Smooth muscle cell of bladder (primary cell): ENCODE measurements around the gene MARCHF6. TPM values are rescaled to one million over a fixed set of nuclear protein-coding genes. Genes with fewer than 3 reads are reported as not detected.

ENCODE experiments used
- total RNA-seq: library from RNA; depleted of rRNA; stranded (reverse); fragments of >200 nt; gene quantifications from 2 replicates; pipeline ENCODE4 v1.2.3, GENCODE V29; 2014

Gene MARCHF6, protein sequence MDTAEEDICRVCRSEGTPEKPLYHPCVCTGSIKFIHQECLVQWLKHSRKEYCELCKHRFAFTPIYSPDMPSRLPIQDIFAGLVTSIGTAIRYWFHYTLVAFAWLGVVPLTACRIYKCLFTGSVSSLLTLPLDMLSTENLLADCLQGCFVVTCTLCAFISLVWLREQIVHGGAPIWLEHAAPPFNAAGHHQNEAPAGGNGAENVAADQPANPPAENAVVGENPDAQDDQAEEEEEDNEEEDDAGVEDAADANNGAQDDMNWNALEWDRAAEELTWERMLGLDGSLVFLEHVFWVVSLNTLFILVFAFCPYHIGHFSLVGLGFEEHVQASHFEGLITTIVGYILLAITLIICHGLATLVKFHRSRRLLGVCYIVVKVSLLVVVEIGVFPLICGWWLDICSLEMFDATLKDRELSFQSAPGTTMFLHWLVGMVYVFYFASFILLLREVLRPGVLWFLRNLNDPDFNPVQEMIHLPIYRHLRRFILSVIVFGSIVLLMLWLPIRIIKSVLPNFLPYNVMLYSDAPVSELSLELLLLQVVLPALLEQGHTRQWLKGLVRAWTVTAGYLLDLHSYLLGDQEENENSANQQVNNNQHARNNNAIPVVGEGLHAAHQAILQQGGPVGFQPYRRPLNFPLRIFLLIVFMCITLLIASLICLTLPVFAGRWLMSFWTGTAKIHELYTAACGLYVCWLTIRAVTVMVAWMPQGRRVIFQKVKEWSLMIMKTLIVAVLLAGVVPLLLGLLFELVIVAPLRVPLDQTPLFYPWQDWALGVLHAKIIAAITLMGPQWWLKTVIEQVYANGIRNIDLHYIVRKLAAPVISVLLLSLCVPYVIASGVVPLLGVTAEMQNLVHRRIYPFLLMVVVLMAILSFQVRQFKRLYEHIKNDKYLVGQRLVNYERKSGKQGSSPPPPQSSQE
- 46.5 and 60.2 TPM in 2 replicates for total RNA-seq

DNA sequence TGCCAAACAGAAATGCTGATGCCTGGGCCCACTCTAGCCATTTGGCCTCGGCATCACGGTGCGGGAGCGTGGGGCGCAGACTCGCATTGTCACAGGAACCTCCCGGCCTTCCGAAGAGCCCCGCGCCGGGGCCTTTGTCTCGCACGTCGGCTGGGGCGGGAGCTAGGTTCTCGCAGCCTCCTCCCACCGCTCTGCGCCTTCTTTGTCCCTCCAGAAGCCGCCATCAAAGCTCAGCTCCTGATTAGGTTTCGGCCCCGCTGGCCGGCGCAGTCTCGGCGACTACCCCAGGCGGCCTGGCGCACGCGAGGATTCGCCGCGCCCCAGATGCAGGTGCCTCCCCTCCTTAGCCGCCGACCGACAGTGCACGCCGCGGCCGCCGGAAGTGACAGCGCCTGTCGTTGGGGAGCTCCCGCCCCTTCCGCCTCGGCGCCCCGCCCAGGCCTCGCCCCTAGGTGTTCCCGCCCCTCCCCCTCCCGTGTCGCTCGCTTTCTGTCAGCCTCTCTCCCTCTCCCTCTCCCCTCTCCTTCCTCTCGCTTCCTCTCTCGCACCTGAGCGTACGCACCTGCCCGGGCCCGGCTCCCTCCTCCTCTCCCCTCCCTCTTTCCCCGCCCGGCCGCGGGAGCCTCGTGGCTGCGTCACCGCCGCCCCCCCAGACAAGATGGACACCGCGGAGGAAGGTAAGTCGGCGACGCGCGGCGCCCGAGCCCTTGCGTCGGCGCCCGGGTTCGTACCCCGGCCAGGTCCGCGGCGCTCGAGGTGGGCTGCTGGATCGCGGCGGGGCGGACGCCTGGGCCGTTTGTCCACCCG lies at the start of gene MARCHF6:
MARCHF6 (plus strand) TSS at position 455 of the 807 bp plus-strand sequence; CDS start at position 659, 204 bp downstream.

DNA sequence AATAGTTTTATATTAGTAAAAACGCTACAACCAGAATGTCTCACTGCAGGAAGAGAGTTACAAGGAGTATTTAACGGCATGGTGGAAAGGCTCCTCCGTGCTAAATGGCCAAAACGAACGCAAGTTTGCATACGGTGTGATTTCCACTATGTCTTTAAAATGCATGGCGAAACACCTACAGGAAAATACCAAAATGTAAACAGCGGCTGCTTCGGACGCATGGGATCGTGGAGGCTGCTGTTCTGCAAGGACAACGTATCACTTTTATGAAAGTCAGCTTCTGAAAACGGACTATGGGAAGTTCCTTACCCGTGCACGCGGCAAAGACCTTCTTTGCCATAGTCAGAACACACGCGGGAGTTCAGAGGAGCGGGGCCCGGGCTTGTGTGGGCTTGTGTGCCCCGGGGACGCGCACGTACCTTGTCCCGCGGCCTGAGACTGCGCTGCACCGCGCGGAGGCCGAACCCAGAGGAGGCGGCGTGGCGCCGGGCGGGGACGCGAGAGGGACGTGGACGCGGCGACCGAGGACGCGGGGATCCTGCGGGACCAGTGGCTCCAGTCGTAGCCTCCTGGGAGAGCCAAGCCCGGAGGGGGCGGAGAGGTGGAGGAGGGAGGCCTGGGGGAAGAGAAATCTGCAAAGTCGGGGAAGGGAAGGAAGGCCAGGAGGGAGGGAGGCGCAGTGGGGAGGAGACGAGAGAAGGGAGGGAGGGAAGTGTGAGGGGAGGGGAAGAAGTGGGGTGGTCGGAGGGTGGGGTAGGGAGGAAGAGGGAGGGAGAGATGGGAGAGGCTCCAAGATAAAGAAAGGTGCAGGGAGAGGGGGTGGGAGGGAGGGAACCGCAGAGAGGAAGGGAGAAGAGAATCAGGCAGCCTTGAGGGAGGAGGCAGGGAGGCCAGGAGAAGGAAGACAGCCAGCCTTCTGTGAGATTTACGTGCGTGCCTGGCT lies 46.0 kb upstream of the MARCHF6 start, which contains the start of gene CMBL:
CMBL (minus strand) TSS at position 697 of the 943 bp plus-strand sequence. CDS start 17,140 bp downstream, outside the sequence.

Other genes with a start within 250 kb of the MARCHF6 start
- 24.5 and 24.6 TPM in 2 replicates for gene ATPSCKMT, start 103.8 kb upstream of the MARCHF6 start, total RNA-seq
- 380 and 406 TPM in 2 replicates for gene CCT5, start 103.4 kb upstream of the MARCHF6 start, total RNA-seq
- gene CMBL, start 45.8 kb upstream of the MARCHF6 start, total RNA-seq, result 9.4 and 11.2 TPM in 2 replicates
- gene ROPN1L, start 88.2 kb downstream of the MARCHF6 start, total RNA-seq, result 0.28 and 0.57 TPM in 2 replicates
- 5.5 and 8.4 TPM in 2 replicates for gene ANKRD33B, start 210.4 kb downstream of the MARCHF6 start, total RNA-seq